ENCODE data around the gene GABRA1. TPM values are rescaled to one million over a fixed set of nuclear protein-coding genes. Genes with fewer than 3 reads are reported as not detected.

Gene GABRA1
- total RNA-seq, 1 experiment from 2014 or later = not detected

- Histone ChIP-seq H3K9ac (ENCODE audit: low read length) (no peak overlapping the region), H3K79me2 (ENCODE audit: insufficient read depth, low read length) (no peaks in the 10 kb centered on the region), H3K36me3 (ENCODE audit: control insufficient read depth in 1 of 2, insufficient read depth in 2 of 2, low read length in 2 of 2) (no peaks in the 10 kb centered on the region), H3K4me1 (ENCODE audit: control insufficient read depth in 1 of 2, insufficient read depth in 2 of 2, low read length in 2 of 2) (no peaks in the 10 kb centered on the region), H4K20me1 (ENCODE audit: insufficient read depth) (no peaks in the 10 kb centered on the region), H3K4me2 (ENCODE audit: low read length) (no peak overlapping the region), H3K9me2 (ENCODE audit: insufficient read depth) (no peaks in the 10 kb centered on the region), H3K27me3 (ENCODE audit: insufficient read depth, low read length) (no peaks in the 10 kb centered on the region), H3K9me3 (ENCODE audit: control insufficient read depth in 1 of 2, insufficient read depth in 1 of 2, low read depth in 1 of 2, low read length in 2 of 2) (no peaks in the 10 kb centered on the region; a peak in 1 of 4 replicates), H3K27ac (ENCODE audit: low read depth, low read length) (no peak overlapping the region), H2AFZ (ENCODE audit: low read depth, low read length, poor library complexity, severe bottlenecking) (no peak overlapping the region), H3K4me3 (replicated peaks in 1 of 2; ENCODE audit: low read depth in 1 of 2, low read length in 2 of 2) (no peak overlapping the region)
- ChIA-PET POLR2A (no interaction called here), RAD21 (ENCODE audit: low non-redundant PET in 1 of 2, low total read pairs in 2 of 2, uncharacterized antibody in 2 of 2, unreplicated experiment in 2 of 2) (no interaction called here), CTCF (no interaction called here)
- no peak for TF ChIP-seq ZBTB33 (IDR thresholded peaks at IDR 0.05; ENCODE audit: extremely low read depth, insufficient replicate concordance, low read length)
- peak; percentile 16; the same call in 1 of the 2 replicates for TF ChIP-seq REST (IDR thresholded peaks at IDR 0.05; ENCODE audit: low read depth)
- BruUV-seq (replicated peaks) = no TSS peak
- no peak for DNase-seq (ENCODE audit: low read depth, low spot score)
- intact Hi-C loops (cut with micrococcal nuclease) = no loop called here
- ATAC-seq = no peak
Observed at GRCh38 chr5:161846746-161847145, 1.2 kb upstream of the GABRA1 start.

DNA sequence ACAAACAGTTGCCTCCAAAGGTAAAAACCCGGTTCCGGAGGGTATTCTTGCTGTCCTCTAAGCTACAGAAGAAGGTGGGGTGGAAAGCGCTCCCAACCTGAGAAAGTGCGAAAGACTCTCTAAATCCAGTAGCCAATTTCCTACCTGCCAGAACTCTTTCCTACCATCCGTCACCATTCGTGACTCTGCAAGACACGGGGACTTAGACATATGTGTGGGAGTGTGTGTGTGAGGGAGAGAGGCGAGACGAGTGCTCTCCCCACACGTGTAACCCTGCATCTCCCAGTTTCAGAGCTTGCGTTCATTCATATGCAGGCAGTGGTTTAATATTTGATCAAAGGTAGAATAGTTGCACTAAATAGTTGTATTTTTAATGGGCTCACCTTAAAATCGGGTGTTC lies 473 bp upstream of the GABRA1 start:
- no peaks in the 10 kb centered on the region for H3K4me1 ChIP-seq (ENCODE audit: control insufficient read depth in 1 of 2, insufficient read depth in 2 of 2, low read length in 2 of 2)
- intact Hi-C loops (cut with micrococcal nuclease) = no loop called here
- no peaks in the 10 kb centered on the region for H3K27me3 ChIP-seq (ENCODE audit: insufficient read depth, low read length)
- no peaks in the 10 kb centered on the region; a peak in 1 of 4 replicates for H3K9me3 ChIP-seq (ENCODE audit: control insufficient read depth in 1 of 2, insufficient read depth in 1 of 2, low read depth in 1 of 2, low read length in 2 of 2)
- POLR2A ChIA-PET = no interaction called here
- H3K4me2 ChIP-seq (ENCODE audit: low read length) = no peak overlapping the region
- DNase-seq (ENCODE audit: low read depth, low spot score) = no peak
- H3K36me3 ChIP-seq (ENCODE audit: control insufficient read depth in 1 of 2, insufficient read depth in 2 of 2, low read length in 2 of 2) = no peaks in the 10 kb centered on the region
- no peak overlapping the region for H3K4me3 ChIP-seq (replicated peaks in 1 of 2; ENCODE audit: low read depth in 1 of 2, low read length in 2 of 2)
- no peak overlapping the region for H2AFZ ChIP-seq (ENCODE audit: low read depth, low read length, poor library complexity, severe bottlenecking)
- CTCF ChIA-PET = no interaction called here
- no TSS peak for BruUV-seq (replicated peaks)
- no peaks in the 10 kb centered on the region for H3K79me2 ChIP-seq (ENCODE audit: insufficient read depth, low read length)
- no peak overlapping the region for H3K27ac ChIP-seq (ENCODE audit: low read depth, low read length)
- H3K9me2 ChIP-seq (ENCODE audit: insufficient read depth) = no peaks in the 10 kb centered on the region
- H4K20me1 ChIP-seq (ENCODE audit: insufficient read depth) = no peaks in the 10 kb centered on the region
- H3K9ac ChIP-seq (ENCODE audit: low read length) = no peak overlapping the region
- RAD21 ChIA-PET (ENCODE audit: low non-redundant PET in 1 of 2, low total read pairs in 2 of 2, uncharacterized antibody in 2 of 2, unreplicated experiment in 2 of 2) = no interaction called here
- ATAC-seq = no peak
- no peak for TF ChIP-seq ZBTB33 (IDR thresholded peaks at IDR 0.05; ENCODE audit: extremely low read depth, insufficient replicate concordance, low read length)
- no peak for TF ChIP-seq ELF1 (IDR thresholded peaks at IDR 0.05; ENCODE audit: borderline replicate concordance, low read depth)
- no peak for TF ChIP-seq POLR2AphosphoS5 (IDR thresholded peaks at IDR 0.05; ENCODE audit: low read depth, low read length)
- TF ChIP-seq YY1 (IDR thresholded peaks at IDR 0.05; ENCODE audit: extremely low read depth, insufficient replicate concordance, low read depth, low read length) = no peak
- TF ChIP-seq REST (IDR thresholded peaks at IDR 0.05; ENCODE audit: low read depth) = no peak
